Caco-2 (cell line): ENCODE results near the gene NCKAP5. TPM values are rescaled to one million over a fixed set of nuclear protein-coding genes. Genes with fewer than 3 reads are reported as not detected.

Experiments used
- BruUV-seq: library from RNA; stranded (reverse); fragments of 400-500 nt; replicated peaks from 2 replicates; lab custom pipeline; 2021; lab: Mats Ljungman, UMichigan
- CTCF ChIA-PET: fragments of 300-600 bp; sonication (Branson Sonifier 250); formaldehyde crosslinking; loops from one replicate; lab custom pipeline; 2022; ENCODE audit warnings: antibody characterized with exemption; lab: Charles Lee
- POLR2A ChIA-PET: fragments of 300-600 bp; sonication (Branson Sonifier 250); formaldehyde crosslinking; loops from one replicate; lab custom pipeline; 2022; ENCODE audit warnings: antibody characterized with exemption; lab: Charles Lee
- DNase-seq, 2 experiments: peaks; one replicate each; pipeline versions ENCODE4 v3.0.0 to v3.0.0-alpha.2; 2020 to 2022
- H3K27me3 ChIP-seq: replicated peaks from 2 replicates; pipeline ENCODE4 v1.6.0; 2011; ENCODE audit warnings: low read length; ENCODE audit not compliant: control insufficient read depth, insufficient read depth
- H3K36me3 ChIP-seq: 2 replicates; pipeline ENCODE4 v1.5.1; 2011; ENCODE audit warnings: low read length; ENCODE audit not compliant: control insufficient read depth, insufficient read depth
- H3K4me1 ChIP-seq: fragments of 250-450 bp; sonication (Bioruptor Pico); 2 replicates; pipeline ENCODE4 v1.5.1; 2020; ENCODE audit warnings: mild to moderate bottlenecking
- H3K4me3 ChIP-seq: 2 replicates; pipeline ENCODE4 v1.5.1; 2011; ENCODE audit warnings: low read depth, mild to moderate bottlenecking, control low read depth, low read length
- H3K9me3 ChIP-seq: fragments of 250-450 bp; sonication (Bioruptor Pico); 2 replicates; pipeline ENCODE4 v1.5.1; 2020; ENCODE audit warnings: mild to moderate bottlenecking, moderate library complexity
- H3K27ac Mint-ChIP-seq: one replicate; pipeline ENCODE4 v1.8.0; 2022; ENCODE audit warnings: mixed read lengths; ENCODE audit not compliant: unreplicated experiment
- H3K27me3 Mint-ChIP-seq: one replicate; pipeline ENCODE4 v1.8.0; 2022; ENCODE audit warnings: mixed read lengths; ENCODE audit not compliant: insufficient read depth, unreplicated experiment
- H3K36me3 Mint-ChIP-seq: one replicate; pipeline ENCODE4 v1.8.0; 2022; ENCODE audit warnings: mild to moderate bottlenecking, mixed read lengths; ENCODE audit not compliant: insufficient read depth, unreplicated experiment
- H3K4me1 Mint-ChIP-seq: one replicate; pipeline ENCODE4 v1.8.0; 2022; ENCODE audit warnings: low read depth, mixed read lengths; ENCODE audit not compliant: unreplicated experiment
- H3K4me3 Mint-ChIP-seq: one replicate; pipeline ENCODE4 v1.8.0; 2022; ENCODE audit warnings: mild to moderate bottlenecking, moderate library complexity, mixed read lengths; ENCODE audit not compliant: unreplicated experiment
- H3K9me3 Mint-ChIP-seq: one replicate; pipeline ENCODE4 v1.8.0; 2022; ENCODE audit warnings: mixed read lengths; ENCODE audit not compliant: unreplicated experiment
- intact Hi-C: fragments of 100-400 bp; cut with micrococcal nuclease; formaldehyde crosslinking; loops from one replicate; pipeline ENCODE4 v1.10.0; 2022; ENCODE audit not compliant: unreplicated experiment
- total RNA-seq: library from RNA; stranded (reverse); gene quantifications from 2 replicates; pipeline ENCODE4 v1.2.3, GENCODE V29; 2022
- TF ChIP-seq, protein P1 (sequence below), 2 experiments: fragments of 200-600 bp in 1 of 2; IDR thresholded peaks; 1 replicate in 1 of 2; 2 replicates in 1 of 2; pipeline versions ENCODE4 v1.5.1 to v1.8.0; 2011 to 2022; ENCODE audit warnings: antibody characterized with exemption in 1 of 2, control low read depth in 1 of 2, inconsistent platforms in 1 of 2, low read depth in 1 of 2, low read length in 1 of 2, mild to moderate bottlenecking in 1 of 2, moderate library complexity in 1 of 2; ENCODE audit not compliant: insufficient read depth in 1 of 2, severe bottlenecking in 1 of 2, unreplicated experiment in 1 of 2

The NCKAP5 gene
- total RNA-seq, 1 experiment from 2014 or later, result 3.8 TPM

DNA sequence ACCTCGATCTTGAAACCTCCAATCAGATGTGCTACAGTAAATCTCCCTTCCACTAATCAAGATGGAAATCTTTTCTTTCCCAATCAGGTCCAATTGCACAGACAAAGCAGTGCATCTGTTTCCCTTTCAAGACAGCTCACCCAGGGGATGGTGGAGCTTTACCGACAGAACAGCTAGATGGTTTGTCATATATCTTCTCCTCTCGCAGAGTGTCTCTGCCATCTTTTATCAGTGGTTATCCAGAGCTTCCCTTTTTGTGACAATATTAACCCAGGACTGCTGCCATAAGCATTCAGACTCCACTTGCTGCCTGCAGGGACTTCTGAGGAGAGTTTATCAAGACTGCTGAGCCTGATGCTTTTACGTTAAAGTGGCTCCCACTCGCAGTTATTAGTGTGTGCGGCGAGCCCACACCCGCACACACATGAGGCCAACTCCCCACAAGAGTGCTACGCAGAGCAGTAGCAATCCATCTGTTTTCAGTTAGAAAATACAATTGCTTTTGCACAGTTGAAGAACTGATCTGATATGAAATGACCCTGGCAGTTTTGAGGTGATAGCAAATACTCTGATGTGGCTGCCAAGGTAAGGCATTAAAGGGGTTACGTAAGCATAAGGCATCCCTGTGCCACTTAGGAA lies 398.9 kb downstream of the NCKAP5 start:
- H3K36me3 Mint-ChIP-seq, result no peaks in the 10 kb centered on the region
- no peaks in the 10 kb centered on the region for H3K27me3 Mint-ChIP-seq
- no peak overlapping the region for H3K27ac Mint-ChIP-seq
- no peak overlapping the region for H3K4me3 ChIP-seq
- 0 out of 2 replicates have a peak, but pooled peaks cover 4% of the 10 kb centered on the region for H3K4me1 ChIP-seq
- H3K9me3 Mint-ChIP-seq, result no peaks in the 10 kb centered on the region
- H3K4me1 Mint-ChIP-seq, result no peaks in the 10 kb centered on the region
- no peaks in the 10 kb centered on the region for H3K9me3 ChIP-seq
- TF ChIP-seq, protein P1, sequence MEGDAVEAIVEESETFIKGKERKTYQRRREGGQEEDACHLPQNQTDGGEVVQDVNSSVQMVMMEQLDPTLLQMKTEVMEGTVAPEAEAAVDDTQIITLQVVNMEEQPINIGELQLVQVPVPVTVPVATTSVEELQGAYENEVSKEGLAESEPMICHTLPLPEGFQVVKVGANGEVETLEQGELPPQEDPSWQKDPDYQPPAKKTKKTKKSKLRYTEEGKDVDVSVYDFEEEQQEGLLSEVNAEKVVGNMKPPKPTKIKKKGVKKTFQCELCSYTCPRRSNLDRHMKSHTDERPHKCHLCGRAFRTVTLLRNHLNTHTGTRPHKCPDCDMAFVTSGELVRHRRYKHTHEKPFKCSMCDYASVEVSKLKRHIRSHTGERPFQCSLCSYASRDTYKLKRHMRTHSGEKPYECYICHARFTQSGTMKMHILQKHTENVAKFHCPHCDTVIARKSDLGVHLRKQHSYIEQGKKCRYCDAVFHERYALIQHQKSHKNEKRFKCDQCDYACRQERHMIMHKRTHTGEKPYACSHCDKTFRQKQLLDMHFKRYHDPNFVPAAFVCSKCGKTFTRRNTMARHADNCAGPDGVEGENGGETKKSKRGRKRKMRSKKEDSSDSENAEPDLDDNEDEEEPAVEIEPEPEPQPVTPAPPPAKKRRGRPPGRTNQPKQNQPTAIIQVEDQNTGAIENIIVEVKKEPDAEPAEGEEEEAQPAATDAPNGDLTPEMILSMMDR (IDR thresholded peaks at IDR 0.05; ENCODE audit: insufficient read depth in 1 of 2, low read depth in 1 of 2, low read length in 1 of 2, severe bottlenecking in 1 of 2, unreplicated experiment in 1 of 2), result no peak
- POLR2A ChIA-PET, result no interaction called here
- no TSS peak for BruUV-seq
- no peak overlapping the region for H3K4me3 Mint-ChIP-seq
- CTCF ChIA-PET, result no interaction called here
- no peaks in the 10 kb centered on the region for H3K36me3 ChIP-seq
- no peak for DNase-seq
- no peaks in the 10 kb centered on the region for H3K27me3 ChIP-seq
- intact Hi-C loops, result no loop called here

DNA sequence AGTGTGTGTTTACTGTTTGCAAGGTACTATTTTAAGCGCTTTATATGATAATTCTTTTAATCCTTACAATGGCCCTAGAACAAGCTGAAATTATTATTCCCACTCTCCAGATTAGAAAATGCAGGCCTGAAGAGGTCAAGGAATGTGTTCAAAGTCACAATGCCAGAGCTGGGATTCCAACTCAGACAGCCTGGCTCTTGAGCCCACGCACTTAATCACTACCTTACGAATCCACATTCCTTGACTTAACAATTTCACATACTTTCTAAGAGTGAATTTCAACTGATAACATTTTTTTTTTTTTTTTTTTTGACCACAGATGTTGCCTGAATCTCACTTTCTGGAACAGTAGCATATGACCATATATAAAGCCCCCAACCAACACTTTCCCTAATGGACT lies 400.3 kb downstream of the NCKAP5 start:
- Histone ChIP-seq H3K27me3 (no peaks in the 10 kb centered on the region), H3K4me1 (0 out of 2 replicates have a peak, but pooled peaks cover 4% of the 10 kb centered on the region), H3K4me3 (no peak overlapping the region), H3K36me3 (no peaks in the 10 kb centered on the region), H3K9me3 (no peaks in the 10 kb centered on the region)
- no peak overlapping the region for H3K27ac Mint-ChIP-seq
- H3K9me3 Mint-ChIP-seq, result no peaks in the 10 kb centered on the region
- POLR2A ChIA-PET, result no interaction called here
- no peak overlapping the region for H3K4me3 Mint-ChIP-seq
- H3K36me3 Mint-ChIP-seq, result no peaks in the 10 kb centered on the region
- no peaks in the 10 kb centered on the region for H3K4me1 Mint-ChIP-seq
- H3K27me3 Mint-ChIP-seq, result no peaks in the 10 kb centered on the region
- CTCF ChIA-PET, result no interaction called here
- TF ChIP-seq, protein P1 (IDR thresholded peaks at IDR 0.05; ENCODE audit: insufficient read depth in 1 of 2, low read depth in 1 of 2, low read length in 1 of 2, severe bottlenecking in 1 of 2, unreplicated experiment in 1 of 2), result no peak
- intact Hi-C loops, result no loop called here
- no peak for DNase-seq
- BruUV-seq, result no TSS peak

DNA sequence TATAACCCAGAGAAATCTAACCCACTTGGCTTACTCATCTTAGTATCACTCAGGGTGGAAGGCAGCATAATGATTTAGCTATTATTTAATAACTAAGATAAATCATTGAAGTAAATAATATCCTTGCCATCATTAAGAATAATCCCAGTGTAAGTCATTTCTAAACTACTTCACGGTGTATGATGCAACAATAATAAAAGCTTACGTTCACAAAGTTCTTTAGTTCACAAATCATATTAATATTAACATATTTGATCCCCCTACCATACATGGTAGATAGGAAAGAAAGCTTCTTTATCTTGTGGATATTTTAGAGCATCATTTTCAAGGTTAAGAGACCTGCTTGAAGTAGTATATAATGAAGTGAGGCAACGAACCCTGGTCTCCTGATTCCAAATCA lies 401.0 kb downstream of the NCKAP5 start:
- Histone ChIP-seq H3K27me3 (no peaks in the 10 kb centered on the region), H3K9me3 (no peaks in the 10 kb centered on the region), H3K4me3 (no peak overlapping the region), H3K4me1 (0 out of 2 replicates have a peak, but pooled peaks cover 4% of the 10 kb centered on the region), H3K36me3 (no peaks in the 10 kb centered on the region)
- no peaks in the 10 kb centered on the region for H3K36me3 Mint-ChIP-seq
- TF ChIP-seq, protein P1 (IDR thresholded peaks at IDR 0.05; ENCODE audit: insufficient read depth in 1 of 2, low read depth in 1 of 2, low read length in 1 of 2, severe bottlenecking in 1 of 2, unreplicated experiment in 1 of 2), result no peak
- ChIA-PET CTCF (no interaction called here), POLR2A (no interaction called here)
- intact Hi-C loops, result no loop called here
- no peaks in the 10 kb centered on the region for H3K27me3 Mint-ChIP-seq
- no peak for DNase-seq
- H3K4me3 Mint-ChIP-seq, result no peak overlapping the region
- no peak overlapping the region for H3K27ac Mint-ChIP-seq
- no peaks in the 10 kb centered on the region for H3K9me3 Mint-ChIP-seq
- BruUV-seq, result no TSS peak
- no peaks in the 10 kb centered on the region for H3K4me1 Mint-ChIP-seq
